Activated naive CD4-positive, alpha-beta T cell treated with anti-CD3 and anti-CD28 coated beads, Interleukin-2, amount 50 U/mL, for 24 hours (primary cell): ENCODE measurements around the gene PHYHIPL.

Experiments
- H3K27ac Mint-ChIP-seq: one replicate; pipeline ENCODE4 v1.8.0; 2021; ENCODE audit warnings: mild to moderate bottlenecking, mixed read lengths
- H3K27me3 Mint-ChIP-seq: one replicate; pipeline ENCODE4 v1.8.0; 2021; ENCODE audit warnings: mixed read lengths
- H3K36me3 Mint-ChIP-seq: one replicate; pipeline ENCODE4 v1.8.0; 2021; ENCODE audit warnings: mixed read lengths
- H3K4me1 Mint-ChIP-seq: one replicate; pipeline ENCODE4 v1.8.0; 2021; ENCODE audit warnings: mixed read lengths
- H3K4me3 Mint-ChIP-seq: one replicate; pipeline ENCODE4 v1.8.0; 2021; ENCODE audit warnings: mild to moderate bottlenecking, mixed read lengths
- H3K9me3 Mint-ChIP-seq: one replicate; pipeline ENCODE4 v1.8.0; 2021; ENCODE audit warnings: mixed read lengths

The PHYHIPL gene

DNA sequence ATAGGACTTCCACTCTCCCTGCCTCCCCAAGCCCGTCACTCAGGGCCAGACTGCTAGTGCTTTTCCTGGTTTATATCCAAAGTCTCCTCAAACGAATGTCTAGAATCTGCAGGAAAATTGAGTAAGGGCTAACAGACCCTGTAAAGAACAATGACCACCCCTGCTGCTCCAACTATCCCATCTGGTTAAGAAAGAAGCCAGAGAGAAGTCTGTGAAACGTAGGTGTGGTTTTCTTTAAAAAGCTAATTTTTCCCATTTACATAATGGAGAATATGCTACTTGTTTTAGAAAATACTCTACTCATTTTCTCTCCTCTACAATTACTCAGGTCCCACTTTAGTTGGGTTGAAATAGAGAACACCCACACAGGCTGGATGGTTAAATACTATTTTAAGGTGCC, 113.4 kb downstream of the PHYHIPL start:
- Mint-ChIP-seq H3K4me1 (no peaks in the 10 kb centered on the region), H3K27ac (no peak overlapping the region), H3K36me3 (no peaks in the 10 kb centered on the region), H3K9me3 (no peaks in the 10 kb centered on the region), H3K27me3 (no peaks in the 10 kb centered on the region), H3K4me3 (no peak overlapping the region)

- H3K36me3 Mint-ChIP-seq = no peaks in the 10 kb centered on the region
- no peak overlapping the region for H3K4me3 Mint-ChIP-seq
- no peaks in the 10 kb centered on the region for H3K4me1 Mint-ChIP-seq
- no peak overlapping the region for H3K27ac Mint-ChIP-seq
- H3K27me3 Mint-ChIP-seq = no peaks in the 10 kb centered on the region
- no peaks in the 10 kb centered on the region for H3K9me3 Mint-ChIP-seq
Measured at GRCh38 chr10:59290448-59290847, 114.0 kb downstream of the PHYHIPL start.
